Body of pancreas (tissue), 4 donors: Measurements from ENCODE around the gene C6orf62. TPM values are rescaled to one million over a fixed set of nuclear protein-coding genes. Genes with fewer than 3 reads are reported as not detected.
"Not testable (repeated sequence)": the region's sequence is repeated elsewhere in the genome, so short reads cannot be mapped to it uniquely, and the experiment has no call there.

ENCODE experiments used
- ATAC-seq: fragments of 150-250 bp; one replicate; pipeline ENCODE4 v1.9.1; 2016
- DNase-seq, 4 donors: peaks; one replicate each; pipeline ENCODE4 v3.0.0-alpha.2; 2019
- H3K27ac ChIP-seq, 4 donors: fragments of 200-600 bp; sonication (generic); 1 replicate in 3 of 4; 2 replicates in 1 of 4; pipeline versions ENCODE4 v1.5.1 to v1.6.1; 2016 to 2019; ENCODE audit warnings: mild to moderate bottlenecking in 1 of 4, mixed read lengths in 1 of 4, moderate library complexity in 1 of 4
- H3K27me3 ChIP-seq, 2 donors: fragments of 200-600 bp; sonication (generic); one replicate each; pipeline ENCODE4 v1.6.0; 2016; ENCODE audit warnings: mild to moderate bottlenecking in 1 of 2
- H3K36me3 ChIP-seq, 2 donors: fragments of 200-600 bp; sonication (generic); replicated peaks in 1 of 2; 2 replicates each; pipeline ENCODE4 v1.5.1; 2016; ENCODE audit warnings: low read depth in 2 of 2; ENCODE audit not compliant: insufficient read depth in 1 of 2
- H3K4me1 ChIP-seq: fragments of 200-600 bp; sonication (generic); one replicate; pipeline ENCODE4 v1.6.0; 2016
- H3K4me3 ChIP-seq, 2 donors: fragments of 200-600 bp; sonication (generic); 1 replicate in 1 of 2; 2 replicates in 1 of 2; pipeline ENCODE4 v1.5.1; 2016 to 2019
- H3K9me3 ChIP-seq, 3 donors: fragments of 200-600 bp; sonication (generic); 1 replicate in 2 of 3; 2 replicates in 1 of 3; pipeline ENCODE4 v1.5.1; 2016
- CTCF ChIP-seq, 7 experiments: fragments of 450-650 bp in 4 of 7; fragments of 200-600 bp in 3 of 7; sonication (generic) in 3 of 7; IDR thresholded peaks; one replicate each; pipeline ENCODE4 v1.5.1; 2016 to 2019; ENCODE audit warnings: antibody characterized with exemption in 7 of 7
- POLR2A ChIP-seq, 3 donors: fragments of 450-650 bp; IDR thresholded peaks; one replicate each; pipeline ENCODE4 v1.6.1; 2016; ENCODE audit warnings: antibody characterized with exemption in 3 of 3, mild to moderate bottlenecking in 2 of 3
- WGBS, 2 donors: methylation state at CpG; one replicate each; pipeline ENCODE4 v1.1.5; 2017; 5-methylcytosine and 5-hydroxymethylcytosine counted together
- intact Hi-C: fragments of 100-400 bp; cut with DNase I; formaldehyde crosslinking; loops from one replicate; pipeline ENCODE4 v1.15.1; 2023
- total RNA-seq, 2 donors: library from RNA; depleted of rRNA; stranded (reverse); fragments of >200 nt; gene quantifications; one replicate each; pipeline ENCODE4 v1.1.0, GENCODE V29; 2016

The C6orf62 gene
- total RNA-seq, 2 donors from 2014 or later = 46.5 to 70.0 TPM

DNA sequence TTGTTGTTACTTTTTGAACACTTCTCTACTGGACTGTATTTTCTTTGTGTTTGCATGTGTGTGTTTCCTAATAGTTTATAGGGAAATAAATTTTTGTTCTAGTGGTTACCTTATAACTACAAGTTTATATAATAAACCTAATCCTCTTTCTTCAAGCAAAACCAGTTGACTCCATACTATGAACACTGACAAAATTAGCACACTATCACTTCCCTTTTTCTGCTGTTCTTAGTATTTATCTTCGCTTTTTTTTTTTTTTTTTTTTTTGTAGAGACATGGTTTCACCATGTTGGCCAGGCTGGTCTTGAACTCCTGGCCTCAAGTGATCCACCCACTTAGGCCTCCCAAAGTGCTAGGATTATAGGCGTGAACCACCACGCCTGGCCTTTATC lies 25.0 kb upstream of the C6orf62 start:
- Histone ChIP-seq H3K27ac (peak overlapping the region in 1 of 4 donors; percentile 63), H3K27me3 (no peaks in the 10 kb centered on the region), H3K4me1 (peaks cover 3% of the 10 kb centered on the region), H3K36me3 (no peaks in the 10 kb centered on the region), H3K9me3 (no peaks in the 10 kb centered on the region), H3K4me3 (no peak overlapping the region)
- no peak for ATAC-seq
- no peak for TF ChIP-seq POLR2A (IDR thresholded peaks at IDR 0.05)
- TF ChIP-seq CTCF (IDR thresholded peaks at IDR 0.05) = no peak
- 79 to 86% methylated on average over 3 of the region's 3 CpGs for WGBS, 2 donors
- intact Hi-C loops = no loop called here
- DNase-seq = no peak

DNA sequence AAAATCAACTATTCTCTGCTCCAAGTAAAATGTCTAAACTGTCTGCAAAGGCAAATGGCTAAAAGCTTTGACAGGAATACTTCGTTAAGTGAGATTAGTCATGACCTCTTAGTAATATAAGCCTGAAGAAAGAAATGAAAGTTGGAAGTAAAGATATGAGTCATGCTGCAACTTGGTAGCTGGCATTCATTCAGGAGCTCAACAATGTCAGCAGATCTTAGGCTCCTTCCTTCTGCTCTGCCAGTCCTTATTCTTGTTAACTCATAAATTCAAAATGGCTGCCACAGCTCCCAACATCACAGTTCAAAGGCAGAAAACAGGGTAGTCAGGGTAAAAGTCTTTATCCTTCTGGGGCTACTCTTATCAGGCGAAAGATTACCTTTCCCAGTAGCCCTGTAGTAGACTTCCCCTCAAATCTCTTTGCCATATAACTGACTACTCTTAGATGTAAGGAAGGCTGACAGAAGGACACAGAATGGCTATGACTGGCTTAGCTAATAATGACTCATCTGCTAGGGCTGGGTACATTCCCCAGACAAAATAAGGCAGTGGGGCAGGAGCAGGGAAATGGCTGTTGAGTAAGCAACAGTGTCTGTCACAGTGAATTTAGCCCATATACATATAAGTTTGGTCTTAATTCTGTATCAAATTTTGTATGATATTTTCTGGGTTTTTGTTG lies 24.4 kb upstream of the C6orf62 start:
- Histone ChIP-seq H3K4me1 (peaks cover 8% of the 10 kb centered on the region), H3K4me3 (no peak overlapping the region), H3K36me3 (no peaks in the 10 kb centered on the region), H3K27me3 (no peaks in the 10 kb centered on the region), H3K9me3 (no peaks in the 10 kb centered on the region), H3K27ac (peak overlapping the region in 2 of 4 donors; percentile 63)
- ATAC-seq = peak; percentile 74
- peak in 2 of 4 donors; percentile 58 to 69 for DNase-seq
- TF ChIP-seq CTCF (IDR thresholded peaks at IDR 0.05) = no peak
- WGBS, 2 donors = 60 to 84% methylated on average over 2 of the region's 2 CpGs
- intact Hi-C loops = no loop called here

GRCh38 chr6:24742216-24742738 lies 23.3 kb upstream of the C6orf62 start:
- intact Hi-C loops = no loop called here
- Histone ChIP-seq H3K4me1 (peaks cover 9% of the 10 kb centered on the region), H3K27me3 (no peaks in the 10 kb centered on the region), H3K4me3 (no peak overlapping the region), H3K27ac (peak overlapping the region in 1 of 4 donors; percentile 63), H3K36me3 (no peaks in the 10 kb centered on the region), H3K9me3 (no peaks in the 10 kb centered on the region)
- no peak for ATAC-seq
- TF ChIP-seq CTCF (IDR thresholded peaks at IDR 0.05) = no peak
- no peak for TF ChIP-seq POLR2A (IDR thresholded peaks at IDR 0.05)
- WGBS, 2 donors = 90 to 93% methylated on average over 5 of the region's 5 CpGs
- DNase-seq = no peak

GRCh38 chr6:24740861-24741260 lies 21.9 kb upstream of the C6orf62 start:
- no peak for TF ChIP-seq CTCF (IDR thresholded peaks at IDR 0.05)
- no peak for TF ChIP-seq POLR2A (IDR thresholded peaks at IDR 0.05)
- Histone ChIP-seq H3K9me3 (no peaks in the 10 kb centered on the region), H3K4me1 (peaks cover 9% of the 10 kb centered on the region), H3K36me3 (no peaks in the 10 kb centered on the region), H3K4me3 (no peak overlapping the region), H3K27me3 (no peaks in the 10 kb centered on the region), H3K27ac (no peak overlapping the region)
- DNase-seq = no peak
- intact Hi-C loops = no loop called here
- no peak for ATAC-seq

- Histone ChIP-seq H3K27me3 (no peaks in the 10 kb centered on the region), H3K9me3 (no peaks in the 10 kb centered on the region), H3K4me1 (peaks cover 9% of the 10 kb centered on the region), H3K27ac (peak overlapping the region in 1 of 4 donors; percentile 45), H3K4me3 (no peak overlapping the region), H3K36me3 (no peaks in the 10 kb centered on the region)
- ATAC-seq (peak; percentile 56), DNase-seq (peak; percentile 20 to 62 (median 54))
- TF ChIP-seq CTCF (IDR thresholded peaks at IDR 0.05) = no peak
- 32 to 51% methylated on average over 3 of the region's 3 CpGs for WGBS, 2 donors
- intact Hi-C loops = no loop called here
Measured at GRCh38 chr6:24738741-24739140, 19.8 kb upstream of the C6orf62 start.

- DNase-seq, H3K4me3 ChIP-seq, intact Hi-C loops, H3K27me3 ChIP-seq, H3K36me3 ChIP-seq, H3K27ac ChIP-seq, ATAC-seq, H3K4me1 ChIP-seq: not testable (repeated sequence)
- 88 to 91% methylated on average over 4 of the region's 4 CpGs for WGBS, 2 donors
- H3K9me3 ChIP-seq = peaks cover 0 to 13% (median 0%) of the 10 kb centered on the region in 3 donors
Measured at GRCh38 chr6:24734710-24735109, 15.8 kb upstream of the C6orf62 start.
